Fibroblast of the aortic adventitia (primary cell): ENCODE measurements around the gene TMCO1. TPM values are rescaled to one million over a fixed set of nuclear protein-coding genes. Genes with fewer than 3 reads are reported as not detected.
"Not testable (repeated sequence)": the region's sequence is repeated elsewhere in the genome, so short reads cannot be mapped to it uniquely, and the experiment has no call there.

Experiments used
- DNase-seq: peaks from one replicate; pipeline ENCODE4 v3.0.0-alpha.2; 2010; ENCODE audit warnings: low read depth
- H3K4me3 ChIP-seq: 2 replicates; pipeline ENCODE4 v1.5.1; 2011; ENCODE audit warnings: low read depth, mild to moderate bottlenecking, control low read depth, low read length, moderate library complexity
- CTCF ChIP-seq: IDR thresholded peaks from 2 replicates; pipeline ENCODE4 v1.5.1; 2011; ENCODE audit warnings: mild to moderate bottlenecking, low read length, control low read depth, inconsistent platforms; ENCODE audit not compliant: insufficient read depth
- total RNA-seq: library from RNA; depleted of rRNA; stranded (reverse); fragments of >200 nt; gene quantifications from 2 replicates; pipeline ENCODE4 v1.2.3, GENCODE V29; 2012; ENCODE audit warnings: low replicate concordance

Gene TMCO1
- total RNA-seq, 1 donor, result 112 TPM

GRCh38 chr1:165688046-165688445, 80.6 kb downstream of the TMCO1 start:
- no peak for DNase-seq
- no peak for TF ChIP-seq CTCF
- H3K4me3 ChIP-seq, result no peak overlapping the region

GRCh38 chr1:165686971-165687433, 81.7 kb downstream of the TMCO1 start:
- TF ChIP-seq CTCF, result no peak
- H3K4me3 ChIP-seq, result no peak overlapping the region

GRCh38 chr1:165686121-165686970, 82.3 kb downstream of the TMCO1 start:
- DNase-seq, result no peak
- TF ChIP-seq CTCF, result no peak

More at GRCh38 chr1:165686971-165687433, 81.7 kb downstream of the TMCO1 start:
- DNase-seq, result no peak

GRCh38 chr1:165683848-165684485, 84.7 kb downstream of the TMCO1 start:
- H3K4me3 ChIP-seq, result no peak overlapping the region
- TF ChIP-seq CTCF, result no peak

More at GRCh38 chr1:165686121-165686970, 82.3 kb downstream of the TMCO1 start:
- no peak overlapping the region for H3K4me3 ChIP-seq

GRCh38 chr1:165680773-165681172, 87.9 kb downstream of the TMCO1 start:
- not testable (repeated sequence) for DNase-seq, H3K4me3 ChIP-seq

More at GRCh38 chr1:165683848-165684485, 84.7 kb downstream of the TMCO1 start:
- peak; percentile 21 for DNase-seq

GRCh38 chr1:165680303-165680702, 88.4 kb downstream of the TMCO1 start:
- no peak for TF ChIP-seq CTCF
- DNase-seq, result no peak
- no peak overlapping the region for H3K4me3 ChIP-seq
